Measurements from ENCODE around the gene NOTCH2.
"Not testable (repeated sequence)": the region's sequence is repeated elsewhere in the genome, so short reads cannot be mapped to it uniquely, and the experiment has no call there.

NOTCH2 gene

DNA sequence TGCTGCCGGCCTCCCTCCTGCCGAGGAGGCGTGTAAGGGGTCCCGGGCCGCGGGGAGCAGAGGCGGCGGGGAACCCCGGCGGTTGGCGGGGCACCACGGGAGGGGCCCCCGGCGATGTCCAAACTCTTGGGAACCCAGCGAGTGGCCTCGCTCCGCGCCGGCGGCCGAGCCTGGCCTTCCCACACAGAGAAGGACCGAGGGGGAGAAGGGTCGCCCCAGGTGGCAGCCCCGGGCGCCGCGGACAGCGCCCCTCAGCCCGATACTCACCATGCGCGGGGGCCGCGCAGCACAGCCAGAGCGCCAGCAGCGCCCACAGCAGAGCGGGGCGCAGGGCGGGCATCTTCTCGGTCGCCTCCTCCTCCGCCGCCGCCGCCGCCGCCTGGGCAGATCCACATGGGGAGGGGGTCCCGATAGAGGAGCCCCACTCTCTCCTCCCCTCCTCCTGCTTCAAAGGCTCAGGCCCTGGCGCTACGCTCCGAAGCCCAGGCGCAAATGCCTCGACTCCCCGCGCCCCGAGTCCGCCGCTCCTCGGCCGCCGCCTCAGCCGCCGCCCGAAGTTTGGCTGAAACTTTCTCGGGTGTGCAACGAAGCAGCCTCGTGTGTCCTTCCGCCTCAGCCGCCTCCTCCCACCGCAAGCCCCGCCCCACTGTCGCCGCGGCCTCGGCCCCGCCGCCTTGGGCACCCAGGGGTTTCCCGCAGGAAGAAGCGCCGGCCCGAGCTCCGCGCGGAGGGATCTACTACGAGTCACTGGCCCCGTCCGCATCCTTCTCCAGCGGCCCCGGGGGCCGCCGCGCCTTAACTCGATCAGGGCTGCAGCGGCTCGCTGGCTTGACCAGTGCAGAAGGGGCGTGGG lies at the start of gene NOTCH2:
Gene NOTCH2 (minus strand): TSS at position 596 of the 853 bp plus-strand sequence. CDS start 256 bp downstream, at position 340.
- peak; percentile 37 for DNase-seq

GRCh38 chr1:120117371-120118177 lies 48.1 kb upstream of the NOTCH2 start:
- not testable (repeated sequence) for DNase-seq

DNA sequence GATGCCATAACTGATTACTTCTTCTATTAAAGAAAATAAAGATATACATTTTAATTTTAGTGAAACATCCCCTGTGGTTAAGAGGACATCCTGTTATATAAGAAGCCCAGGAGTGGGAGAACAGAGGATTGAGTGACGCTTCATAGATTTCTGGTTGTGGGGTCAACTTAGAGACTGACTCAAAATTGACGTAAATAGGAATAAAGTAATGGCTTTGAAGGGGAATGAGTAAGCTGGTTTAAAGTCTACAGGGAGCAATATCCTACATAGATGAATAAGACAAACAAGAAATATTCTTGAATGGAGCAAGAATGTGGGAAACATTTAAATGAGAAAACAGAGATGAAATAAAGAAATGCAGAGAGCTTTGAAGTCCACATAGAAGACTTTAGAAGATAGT lies 46.6 kb upstream of the NOTCH2 start:
- DNase-seq = not testable (repeated sequence)

GRCh38 chr1:120113134-120113533 lies 43.7 kb upstream of the NOTCH2 start:
- DNase-seq = not testable (repeated sequence)

- DNase-seq = not testable (repeated sequence)
Measured at GRCh38 chr1:120112212-120112611, 42.8 kb upstream of the NOTCH2 start.

- DNase-seq = not testable (repeated sequence)
Measured at GRCh38 chr1:120111771-120112170, 42.3 kb upstream of the NOTCH2 start.

- DNase-seq = not testable (repeated sequence)
Measured at GRCh38 chr1:120111008-120111407, 41.5 kb upstream of the NOTCH2 start.

GRCh38 chr1:120109656-120110055 lies 40.2 kb upstream of the NOTCH2 start:
- not testable (repeated sequence) for DNase-seq

GRCh38 chr1:120109180-120109579 lies 39.7 kb upstream of the NOTCH2 start:
- DNase-seq = not testable (repeated sequence)

- not testable (repeated sequence) for DNase-seq
Measured at GRCh38 chr1:120105288-120105687, 35.8 kb upstream of the NOTCH2 start.

DNA sequence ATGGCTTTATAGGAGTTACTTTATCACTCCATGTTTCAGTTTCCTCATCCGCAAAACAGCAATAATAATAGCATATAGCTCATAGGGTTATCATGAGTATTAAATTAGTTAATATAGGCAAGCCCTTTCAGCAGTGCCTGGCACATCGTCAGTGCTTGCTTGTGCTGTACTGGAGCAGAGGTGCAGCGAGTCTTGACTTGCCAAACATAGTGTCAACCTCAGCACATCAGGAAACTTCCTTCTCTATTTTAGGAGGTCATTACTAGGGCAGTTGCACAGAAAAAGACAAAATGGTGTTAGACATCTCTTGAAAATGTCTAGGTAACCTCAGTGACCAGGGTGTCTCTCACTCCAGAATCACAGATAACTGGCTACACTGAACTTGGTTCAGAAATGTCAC lies 34.3 kb upstream of the NOTCH2 start:
- DNase-seq = not testable (repeated sequence)

DNA sequence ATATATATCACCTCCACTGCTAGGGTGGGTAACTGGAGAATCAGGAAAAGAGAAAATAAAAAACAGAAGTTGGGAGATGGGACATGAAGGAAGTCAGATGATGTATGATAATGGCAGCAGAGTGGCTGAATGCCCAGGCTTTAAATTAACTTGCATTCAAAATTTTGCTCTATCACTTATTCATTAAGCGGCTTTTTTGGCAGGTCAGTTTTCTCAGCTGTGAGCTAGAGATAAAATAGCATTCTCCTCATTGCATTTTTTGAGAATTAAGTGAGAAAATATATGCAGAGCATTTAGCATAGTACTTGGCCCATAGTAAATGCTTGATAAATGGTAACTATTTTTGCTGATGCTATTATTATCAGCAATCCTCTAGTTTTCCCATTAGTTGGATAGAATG lies 32.1 kb upstream of the NOTCH2 start:
- not testable (repeated sequence) for DNase-seq

- DNase-seq = not testable (repeated sequence)
Measured at GRCh38 chr1:120100590-120100989, 31.1 kb upstream of the NOTCH2 start.

DNA sequence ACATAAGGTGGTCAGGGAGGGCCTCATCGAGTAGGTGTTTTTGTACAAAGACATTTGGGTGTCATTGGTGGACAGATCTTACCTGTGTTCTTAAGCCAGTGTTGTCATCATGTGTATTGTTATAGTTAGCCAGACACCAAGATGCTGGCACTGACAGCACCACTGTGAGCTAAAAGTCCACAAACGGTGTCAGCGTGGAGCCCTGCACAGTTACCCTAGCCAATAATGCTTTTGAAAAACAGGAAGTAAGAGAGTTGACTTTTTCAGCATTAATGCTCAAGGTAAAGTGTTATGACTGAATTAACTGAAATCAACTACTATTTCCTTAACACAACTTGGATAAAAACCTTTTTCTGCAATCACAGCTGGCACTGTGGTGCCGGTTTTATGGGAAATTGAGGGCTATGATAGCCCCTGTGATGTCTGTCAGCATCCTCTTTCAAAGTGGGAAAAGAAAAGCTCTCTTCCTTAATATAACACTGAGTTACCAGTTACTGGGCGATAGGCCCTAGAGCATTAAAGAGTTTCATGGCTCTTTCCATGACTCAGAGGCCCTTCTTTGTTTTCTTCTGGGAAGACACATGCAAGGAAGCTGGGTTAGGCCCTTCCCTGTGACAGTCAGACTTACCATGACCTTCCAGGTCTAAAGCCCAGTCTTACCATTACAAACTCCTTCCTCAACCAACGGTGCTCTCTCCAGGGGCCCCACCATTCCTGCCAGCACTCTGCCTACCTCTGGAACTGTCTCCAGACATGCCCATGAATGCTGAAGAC lies 29.7 kb upstream of the NOTCH2 start:
- DNase-seq = not testable (repeated sequence)

DNA sequence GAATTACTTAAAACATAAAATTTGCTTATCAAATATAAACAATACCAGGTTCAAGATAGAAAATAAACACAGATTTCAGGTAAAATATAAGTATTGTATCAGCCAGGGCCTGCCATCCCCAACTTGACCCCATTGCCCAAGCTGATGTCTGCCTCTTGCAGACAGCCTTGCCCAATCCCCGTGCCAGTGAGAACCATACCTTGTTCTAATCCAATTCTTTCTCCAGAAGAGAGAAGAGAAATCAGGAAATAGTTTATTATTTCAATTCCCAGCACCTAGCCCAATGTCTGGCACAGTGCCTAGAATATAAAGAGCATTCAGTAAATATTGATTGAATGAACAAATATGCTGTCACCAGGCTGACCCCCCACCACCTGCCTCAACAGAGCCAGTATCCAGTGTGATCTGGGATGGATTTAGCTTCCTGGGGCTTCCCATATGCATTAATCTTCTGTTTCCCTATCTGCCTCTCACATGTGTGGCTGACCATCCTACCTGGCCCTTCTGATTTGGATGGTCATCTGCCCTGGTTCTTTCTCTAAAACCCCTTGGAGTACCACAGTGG lies 27.6 kb upstream of the NOTCH2 start:
- DNase-seq = not testable (repeated sequence)

DNA sequence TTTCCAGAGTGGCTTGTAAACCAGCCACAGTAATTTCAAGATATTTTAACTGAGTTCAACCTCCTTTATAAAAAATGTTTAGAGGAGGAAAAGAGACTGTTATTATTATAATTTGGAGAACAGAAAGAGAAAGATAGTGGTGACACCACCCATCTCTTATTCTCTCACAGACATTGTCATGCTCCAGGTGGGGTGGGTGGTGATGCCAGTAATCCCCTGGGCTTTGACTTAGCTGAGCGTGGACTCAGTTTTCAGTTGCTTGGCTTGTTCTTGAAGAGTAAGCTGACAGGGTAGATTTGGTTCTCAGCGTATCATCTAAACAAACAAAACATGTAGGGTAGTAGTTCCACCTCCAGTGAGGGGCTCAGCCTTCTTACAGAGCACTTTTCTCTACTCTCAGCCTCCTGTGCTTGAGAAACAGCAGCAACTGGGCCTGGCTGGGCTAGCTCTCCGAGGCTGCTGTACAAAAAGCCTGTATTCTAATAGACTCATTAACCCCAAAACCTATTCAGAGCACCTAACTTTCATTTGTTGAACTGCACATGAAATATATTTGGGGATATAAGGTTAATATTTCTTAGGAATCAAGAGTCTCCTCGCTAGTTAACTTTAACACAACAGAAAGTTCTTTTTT lies 24.2 kb upstream of the NOTCH2 start:
- DNase-seq = not testable (repeated sequence)

- DNase-seq = not testable (repeated sequence)
Measured at GRCh38 chr1:120092232-120093218, 23.1 kb upstream of the NOTCH2 start.

- not testable (repeated sequence) for DNase-seq
Measured at GRCh38 chr1:120090830-120091229, 21.4 kb upstream of the NOTCH2 start.

- DNase-seq = peak; percentile 50
Measured at GRCh38 chr1:120087959-120088358, 18.5 kb upstream of the NOTCH2 start.

DNA sequence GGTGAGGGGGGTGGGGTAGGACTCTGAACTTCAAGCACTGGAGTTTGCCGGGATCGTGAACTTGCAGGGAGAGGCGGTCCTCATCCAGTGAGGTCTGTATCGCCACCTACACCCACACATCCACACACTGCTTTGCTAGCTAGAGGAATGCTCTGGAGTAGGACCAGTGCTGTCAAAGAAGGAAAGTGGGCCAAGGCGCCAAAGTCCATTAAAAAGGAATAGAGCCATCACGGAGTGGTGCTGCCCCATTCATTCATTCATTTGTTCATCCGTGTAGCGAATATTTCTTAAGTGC lies 405 bp upstream of the NOTCH2 start:
- not testable (repeated sequence) for DNase-seq

DNA sequence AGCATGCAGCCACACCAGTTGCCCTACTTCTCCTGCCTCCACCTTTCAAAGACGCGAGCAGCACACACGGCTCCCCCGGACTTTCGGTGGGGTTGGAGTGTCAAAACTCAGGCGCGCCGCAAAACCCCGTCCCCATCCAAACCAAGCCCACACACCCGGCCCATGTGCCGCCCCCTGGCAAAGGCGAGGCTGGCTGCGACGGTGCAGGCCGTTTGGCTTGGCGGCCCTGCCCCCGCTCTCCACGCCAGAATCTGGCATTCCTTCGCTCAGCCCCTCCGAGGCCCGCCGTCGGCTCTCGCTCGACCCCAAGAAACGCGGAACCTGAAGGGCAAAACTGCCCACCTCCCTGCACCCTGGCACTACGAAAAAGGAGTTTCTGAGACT lies 787 bp downstream of the NOTCH2 start:
- DNase-seq = not testable (repeated sequence)

All from islet precursor cell (in vitro differentiated cells).